Esophagus mucosa (tissue), 1 donor: ENCODE results near the gene CFAP157. TPM values are rescaled to one million over a fixed set of nuclear protein-coding genes. Genes with fewer than 3 reads are reported as not detected.
A peak's percentile ranks its signal among the peaks of the same experiment; 100 is the strongest.

ENCODE experiments used
- ATAC-seq: fragments of 200-7000 bp; cut with Tn5 transposase; one replicate; pipeline ENCODE4 v1.9.1; 2020
- total RNA-seq: library from RNA; stranded (reverse); gene quantifications from one replicate; pipeline ENCODE4 v1.2.4, GENCODE V29; 2023
- donor health status: DM: yes; HTN: yes; CAD: no.

The CFAP157 gene
- not detected for total RNA-seq

DNA sequence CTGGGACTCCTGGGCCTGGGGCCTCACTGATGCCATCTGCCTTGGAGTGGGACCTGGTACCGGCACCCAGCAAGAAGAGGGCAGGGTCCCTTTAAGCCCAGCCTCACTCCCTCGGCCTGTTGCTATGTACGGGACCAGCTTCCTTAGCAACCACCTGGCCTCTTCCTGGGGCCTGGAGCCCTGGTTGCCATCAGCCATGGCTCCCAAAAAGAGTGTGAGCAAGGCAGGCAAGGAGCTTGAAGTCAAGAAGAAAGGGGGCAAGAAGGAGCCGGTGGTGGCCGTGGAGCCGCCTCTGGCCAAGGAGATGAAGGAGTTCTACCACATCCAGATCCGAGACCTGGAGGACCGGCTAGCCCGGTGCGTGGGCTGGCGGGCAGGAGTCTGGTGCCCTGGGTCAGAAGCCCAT lies at the start of gene CFAP157:
CFAP157 (plus strand) TSS at position 153 of the 406 bp plus-strand sequence; CDS start at position 197, 44 bp downstream.
- ATAC-seq, result no peak

DNA sequence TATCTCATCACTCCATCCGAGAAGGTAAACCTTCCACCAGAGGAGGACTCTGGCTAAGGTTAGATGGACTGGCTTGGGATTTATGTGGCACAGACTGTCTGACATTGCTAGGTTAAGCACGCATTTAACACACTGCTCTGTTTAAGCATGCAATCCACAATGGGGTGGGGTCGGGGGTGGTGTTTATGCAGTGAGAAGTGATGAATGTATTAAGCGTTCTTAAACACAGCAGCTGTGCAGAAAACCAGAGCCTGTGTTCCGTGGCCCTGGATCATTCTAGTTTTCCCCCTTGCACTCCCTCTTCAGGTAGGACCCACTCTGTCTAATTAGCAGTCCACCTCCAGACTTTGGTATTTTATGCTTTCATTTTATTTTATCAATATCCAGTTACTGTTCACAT lies 48.4 kb upstream of the CFAP157 start:
- ATAC-seq, result no peak

DNA sequence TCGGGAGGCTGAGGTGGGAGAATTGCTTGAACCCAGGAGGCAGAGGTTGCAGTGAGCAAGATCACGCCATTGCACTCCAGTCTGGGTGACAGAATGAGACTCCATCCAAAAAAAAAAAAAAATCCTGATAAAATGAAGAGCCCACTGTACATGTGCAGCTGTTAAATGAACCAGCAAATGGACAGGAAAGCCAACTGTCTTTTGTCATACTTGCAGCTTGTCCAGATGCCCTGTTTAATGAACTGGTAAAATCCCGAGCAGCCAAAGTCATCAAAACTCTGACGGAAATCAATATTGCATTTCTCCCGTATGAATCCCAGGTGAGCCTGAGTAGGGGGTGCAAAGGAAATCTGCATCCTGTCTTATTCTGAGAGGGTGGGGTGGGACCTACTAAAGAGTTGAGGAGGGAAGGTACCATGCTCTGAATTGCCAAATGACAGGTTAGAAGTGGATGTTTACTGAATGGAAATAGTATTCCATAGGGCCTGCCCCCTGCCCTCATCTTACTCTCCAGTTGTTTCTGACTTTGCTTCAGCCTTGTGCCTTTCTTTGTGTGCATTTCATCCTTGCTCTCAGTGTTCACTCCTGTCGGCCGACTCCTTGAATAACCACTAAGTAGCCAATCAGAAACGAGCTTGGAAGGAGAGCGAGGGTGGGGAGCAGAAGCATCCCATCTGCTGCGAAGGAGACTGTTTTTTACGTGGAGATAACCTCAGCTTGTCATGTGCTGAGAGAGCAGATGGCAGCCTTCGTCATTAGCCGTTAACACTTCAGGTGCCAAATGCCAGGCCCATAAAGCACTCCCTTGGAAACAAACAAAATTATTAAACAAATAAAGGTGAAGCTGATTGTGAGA lies 45.7 kb upstream of the CFAP157 start:
- ATAC-seq, result no peak

DNA sequence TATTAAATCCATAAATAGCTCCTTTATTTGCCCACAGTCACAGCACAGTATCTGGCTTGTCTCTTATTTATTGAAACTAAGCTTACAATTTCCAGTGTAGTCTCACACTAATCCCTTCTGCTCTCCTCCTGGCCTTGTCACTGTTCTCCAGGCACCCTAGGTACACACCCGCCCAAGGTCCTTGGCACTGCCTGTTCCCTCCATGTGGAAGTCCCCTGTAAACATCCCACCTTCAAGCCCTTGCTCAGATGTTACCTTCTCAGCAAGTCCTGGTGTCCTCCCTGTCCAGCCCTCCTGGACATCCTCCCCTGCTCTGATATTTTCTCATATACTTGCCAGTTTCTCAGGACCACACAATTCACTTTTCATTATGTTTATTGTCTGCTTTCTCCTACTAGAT lies 44.2 kb upstream of the CFAP157 start:
- ATAC-seq, result no peak

DNA sequence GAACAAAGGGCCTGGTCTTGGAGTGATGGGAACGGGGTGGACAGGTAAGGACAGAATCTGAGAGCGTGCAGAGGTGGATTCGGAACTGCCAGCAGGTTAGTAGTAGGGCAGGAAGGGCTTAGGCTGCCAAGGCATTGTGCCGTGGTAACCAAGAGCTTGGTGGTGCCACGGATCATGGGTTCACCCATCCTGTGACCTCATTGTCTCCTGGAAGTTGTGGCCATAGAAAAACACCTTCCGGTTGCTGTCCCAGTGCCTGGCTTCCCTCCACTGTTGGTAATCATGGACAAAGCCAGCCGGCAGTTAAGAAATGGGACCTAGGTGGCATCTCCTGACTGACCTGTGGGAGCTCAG lies 42.5 kb upstream of the CFAP157 start:
- no peak for ATAC-seq

DNA sequence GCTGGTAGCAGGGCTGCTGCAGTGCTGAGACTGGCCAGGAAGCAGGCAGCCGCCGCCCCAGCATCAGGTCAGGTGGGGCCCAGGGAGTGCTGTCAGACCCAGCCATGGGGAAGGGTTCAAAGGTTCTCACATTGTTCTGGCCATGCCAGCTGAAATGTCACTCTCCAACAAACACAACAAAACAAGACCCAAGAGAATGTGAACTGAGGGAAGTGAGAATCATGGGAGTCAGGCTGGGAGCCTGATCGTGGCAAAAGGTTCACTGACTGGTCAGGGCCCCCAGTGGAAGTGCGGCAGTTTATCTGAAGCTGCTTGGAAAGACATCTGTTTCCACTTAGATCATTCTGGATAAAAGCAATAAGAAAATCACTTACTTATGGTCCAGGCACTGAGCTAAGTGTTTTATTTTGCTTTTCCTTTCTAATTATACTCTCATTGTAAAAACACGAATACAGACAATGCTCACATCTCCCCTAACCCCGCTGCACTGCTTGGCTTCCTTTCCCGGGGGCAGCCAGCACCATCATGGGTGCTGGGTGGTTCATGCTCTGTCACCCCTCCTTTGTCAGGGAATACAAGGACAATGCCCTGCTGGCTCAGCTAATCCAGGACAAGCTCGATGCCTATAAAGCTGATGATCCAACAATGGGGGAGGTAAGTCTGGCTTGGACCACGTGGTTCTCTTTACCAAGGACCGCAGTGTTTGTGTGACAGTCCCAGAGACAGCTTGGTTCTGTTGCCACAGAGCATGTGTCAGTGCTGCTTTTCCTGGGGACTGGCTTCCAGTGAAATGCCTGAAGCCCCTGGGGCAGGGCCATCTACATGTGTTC lies 41.9 kb upstream of the CFAP157 start:
- no peak for ATAC-seq

DNA sequence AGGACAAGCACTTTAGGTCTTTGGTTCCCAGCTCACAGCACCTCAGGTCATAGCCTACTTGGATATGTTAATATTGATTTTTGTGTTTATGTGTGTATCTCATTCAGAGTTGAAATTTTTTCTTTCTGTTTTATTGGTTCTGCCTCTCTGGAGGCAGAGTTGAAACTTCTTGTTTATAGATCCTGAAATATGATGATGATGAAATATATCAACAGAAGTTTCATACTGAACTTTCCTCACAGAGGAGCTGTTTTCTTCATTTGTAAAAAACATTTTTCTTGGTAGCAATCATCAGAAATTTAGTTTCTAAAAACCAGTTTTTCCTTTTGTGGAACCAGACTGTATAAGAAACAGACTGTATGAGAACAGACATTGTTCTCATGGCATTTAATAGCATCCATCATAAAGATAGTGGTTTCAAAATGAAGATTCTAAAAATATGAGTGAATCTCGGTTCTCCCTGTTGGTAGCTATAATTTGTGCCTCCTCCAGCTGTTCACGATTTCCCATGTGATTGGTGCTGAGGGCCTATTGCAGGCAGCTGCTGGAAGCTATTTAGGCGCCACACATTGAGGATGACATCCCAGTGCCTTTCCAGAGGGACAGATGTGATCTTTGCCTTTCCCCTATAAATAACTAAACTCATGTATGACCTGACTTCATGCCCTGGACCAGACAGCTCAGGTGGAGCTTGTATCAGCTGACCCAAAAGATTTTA lies 39.5 kb upstream of the CFAP157 start:
- no peak for ATAC-seq

DNA sequence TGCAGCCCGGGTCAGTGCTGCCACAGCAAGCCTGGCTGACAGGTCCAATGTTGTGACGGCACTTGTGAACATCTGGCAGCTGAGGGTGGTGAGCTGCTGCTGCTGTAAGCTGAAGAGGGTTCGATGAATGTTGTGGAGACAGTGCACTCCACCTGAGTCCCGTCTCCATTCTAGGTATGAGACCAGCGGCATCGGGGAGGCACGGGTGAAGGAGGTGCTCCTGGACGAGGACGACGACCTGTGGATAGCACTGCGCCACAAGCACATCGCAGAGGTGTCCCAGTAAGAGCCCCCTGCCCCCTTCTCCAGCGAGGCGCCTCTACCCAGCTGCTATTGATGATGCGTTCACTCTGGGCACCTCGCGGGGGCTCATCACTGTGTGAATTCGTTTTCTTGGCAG lies 38.9 kb upstream of the CFAP157 start:
- no peak for ATAC-seq

DNA sequence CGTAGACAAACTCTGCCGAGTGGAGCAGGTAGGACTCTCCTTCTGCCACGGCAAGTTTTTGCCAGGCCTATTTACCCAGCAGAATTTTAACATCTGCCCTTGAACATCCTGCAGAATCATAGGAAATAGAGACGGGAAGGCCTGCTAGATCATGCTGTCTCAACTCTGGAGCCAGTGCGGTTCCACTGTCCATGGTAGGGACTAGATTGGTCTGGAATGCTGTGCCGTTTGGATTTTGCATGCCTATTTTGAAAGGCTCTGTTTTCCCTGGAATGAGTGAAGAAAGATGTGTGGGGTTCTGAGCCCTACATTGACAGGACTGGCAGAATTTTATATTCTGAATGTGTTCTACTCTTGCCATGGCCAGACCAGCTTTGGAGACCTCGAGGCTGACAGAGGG lies 33.6 kb upstream of the CFAP157 start:
- ATAC-seq, result no peak

DNA sequence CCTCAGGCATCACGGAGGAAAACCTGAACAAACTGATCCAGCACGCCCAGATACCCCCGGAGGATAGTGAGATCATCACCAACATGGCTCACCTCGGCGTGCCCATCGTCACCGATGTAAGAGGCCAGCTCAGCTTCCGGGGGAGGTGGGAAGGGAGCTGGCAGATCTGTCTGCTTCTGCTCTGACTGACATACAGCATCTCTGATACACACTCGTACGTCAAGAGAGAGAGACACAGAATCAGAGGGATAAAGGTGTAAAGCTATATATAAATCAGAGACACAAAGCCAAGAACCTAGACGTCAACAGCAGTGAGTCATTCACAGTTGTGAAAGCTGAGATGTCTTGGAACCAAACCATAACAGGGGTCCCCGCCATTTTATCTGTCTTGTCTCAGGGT lies 30.1 kb upstream of the CFAP157 start:
- ATAC-seq, result peak; percentile 41

DNA sequence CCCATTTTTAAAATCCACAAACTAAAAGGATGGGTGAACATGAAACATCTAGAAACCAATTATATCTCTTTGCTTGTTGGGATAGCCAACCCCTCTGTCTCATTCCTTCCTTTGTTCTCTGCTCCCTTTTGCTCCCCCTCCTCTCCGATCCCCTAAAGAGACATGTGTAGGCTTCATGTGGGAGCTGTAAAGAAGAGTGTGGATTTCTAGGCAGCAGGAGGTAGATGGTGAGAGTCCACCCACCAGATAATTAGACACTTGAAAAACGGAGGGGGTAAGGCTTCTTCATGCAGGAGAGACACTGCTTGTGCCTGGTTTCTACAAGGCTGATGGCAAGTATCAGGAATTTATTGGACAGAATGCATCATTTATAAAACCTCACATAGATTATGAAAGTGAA lies 27.3 kb upstream of the CFAP157 start:
- ATAC-seq, result no peak

DNA sequence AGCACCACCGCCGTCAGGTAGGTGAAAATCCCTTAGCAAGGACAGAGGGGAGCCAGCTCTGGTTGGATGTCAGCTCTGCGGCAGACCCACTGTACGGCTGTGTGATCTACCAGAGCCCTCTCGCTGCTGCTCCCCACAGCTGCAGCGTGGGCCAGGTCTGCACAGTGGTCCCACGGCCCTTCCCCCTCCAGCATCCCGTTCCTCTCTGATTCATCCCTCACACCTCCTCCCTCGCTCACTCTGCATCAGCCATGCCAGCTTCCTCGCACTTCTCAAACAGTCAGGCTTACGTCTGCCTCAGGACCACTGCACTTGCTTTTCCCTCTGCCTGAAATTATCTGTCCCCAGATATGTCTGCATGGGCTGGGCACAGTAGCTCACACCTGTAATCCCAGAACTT lies 26.6 kb upstream of the CFAP157 start:
- no peak for ATAC-seq

DNA sequence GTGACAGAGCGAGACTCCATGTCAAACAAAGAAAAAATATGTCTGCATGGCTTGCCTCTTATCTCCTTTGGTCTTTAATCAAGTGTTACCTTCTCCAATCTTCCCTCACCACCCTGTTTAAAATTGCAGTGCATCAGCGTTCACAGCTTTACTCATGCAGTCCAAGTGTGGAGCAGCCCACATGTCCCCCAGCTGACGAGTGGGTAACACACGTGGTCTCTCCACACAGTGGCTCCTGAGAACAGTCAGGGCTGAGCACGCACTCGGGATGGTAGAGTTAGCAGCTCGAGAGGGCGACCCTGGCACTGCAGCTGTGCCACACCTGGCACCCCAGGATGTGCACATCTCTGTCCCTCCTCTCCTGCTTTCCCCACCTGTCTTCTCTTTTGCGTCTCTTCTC lies 25.9 kb upstream of the CFAP157 start:
- no peak for ATAC-seq

DNA sequence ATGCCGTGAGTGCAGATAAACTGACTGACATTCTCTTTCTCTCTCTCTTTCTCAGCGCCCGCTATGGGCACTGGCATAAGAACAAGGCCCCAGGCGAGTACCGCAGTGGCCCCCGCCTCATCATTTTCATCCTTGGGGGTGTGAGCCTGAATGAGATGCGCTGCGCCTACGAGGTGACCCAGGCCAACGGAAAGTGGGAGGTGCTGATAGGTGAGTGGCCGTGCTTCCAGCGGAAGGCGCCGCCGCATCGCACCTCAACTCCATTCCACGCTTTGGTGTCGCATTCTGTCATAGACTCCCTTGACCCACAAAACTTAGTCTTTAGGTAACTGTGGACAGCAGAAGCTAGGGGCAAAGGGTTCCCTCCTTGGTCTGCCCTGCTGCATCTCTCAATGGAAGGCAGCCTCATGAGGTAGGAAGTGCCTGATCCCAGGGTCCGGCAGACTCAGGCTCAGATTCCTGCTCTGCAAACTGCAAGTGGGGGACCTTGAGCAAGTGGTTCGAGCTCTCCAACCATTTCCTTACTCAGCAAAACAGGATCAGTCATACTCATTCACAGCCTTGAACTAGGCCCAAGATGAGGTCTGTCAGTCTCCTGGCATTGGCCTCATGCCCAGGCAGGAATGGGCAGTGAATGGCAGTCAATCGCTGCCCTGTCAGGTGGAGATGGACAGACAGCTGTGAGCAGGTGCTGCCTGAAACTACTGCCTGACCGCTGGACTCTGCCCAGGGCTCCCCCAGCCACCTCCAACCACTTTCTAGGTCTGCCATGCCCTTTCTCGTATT lies 24.2 kb upstream of the CFAP157 start:
- no peak for ATAC-seq

DNA sequence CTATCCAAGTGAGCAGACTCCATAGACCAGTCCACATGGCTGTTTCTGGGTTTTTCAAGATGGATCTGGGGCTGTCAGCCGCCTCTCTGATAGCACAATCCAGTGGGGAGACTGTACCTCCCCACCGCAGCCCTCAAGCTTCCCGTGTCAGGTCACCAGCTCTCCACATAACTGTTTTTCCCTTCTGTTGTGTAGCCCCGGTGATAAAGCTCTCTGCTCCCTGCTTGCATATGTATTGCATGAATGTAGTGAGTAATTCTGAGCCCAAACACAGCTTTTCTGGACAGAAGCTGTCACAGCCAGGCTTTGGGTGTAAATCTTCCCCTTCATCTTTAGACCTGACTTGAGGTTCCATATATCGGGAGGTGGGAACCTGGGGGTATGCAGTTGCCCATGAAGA lies 23.1 kb upstream of the CFAP157 start:
- ATAC-seq, result no peak

DNA sequence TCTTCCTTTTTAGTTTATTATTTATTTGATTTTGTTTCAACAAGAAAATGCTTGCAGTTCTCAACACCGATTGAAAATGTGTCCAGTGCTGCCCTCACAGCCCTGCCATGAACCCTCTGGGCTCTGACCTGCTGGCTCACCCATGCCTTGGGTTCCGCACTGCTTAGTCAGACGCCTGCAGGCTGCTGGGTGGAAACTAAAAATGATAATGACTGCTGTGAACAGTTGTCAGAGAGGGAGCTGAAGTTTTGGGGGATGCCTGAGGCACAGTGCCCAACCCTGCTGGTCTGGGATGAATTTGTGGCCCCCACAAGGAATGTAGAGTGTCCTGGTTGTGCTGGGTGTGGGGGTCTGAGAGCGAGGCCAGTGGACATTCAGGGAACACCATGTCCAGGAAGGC lies 22.2 kb upstream of the CFAP157 start:
- ATAC-seq, result no peak

DNA sequence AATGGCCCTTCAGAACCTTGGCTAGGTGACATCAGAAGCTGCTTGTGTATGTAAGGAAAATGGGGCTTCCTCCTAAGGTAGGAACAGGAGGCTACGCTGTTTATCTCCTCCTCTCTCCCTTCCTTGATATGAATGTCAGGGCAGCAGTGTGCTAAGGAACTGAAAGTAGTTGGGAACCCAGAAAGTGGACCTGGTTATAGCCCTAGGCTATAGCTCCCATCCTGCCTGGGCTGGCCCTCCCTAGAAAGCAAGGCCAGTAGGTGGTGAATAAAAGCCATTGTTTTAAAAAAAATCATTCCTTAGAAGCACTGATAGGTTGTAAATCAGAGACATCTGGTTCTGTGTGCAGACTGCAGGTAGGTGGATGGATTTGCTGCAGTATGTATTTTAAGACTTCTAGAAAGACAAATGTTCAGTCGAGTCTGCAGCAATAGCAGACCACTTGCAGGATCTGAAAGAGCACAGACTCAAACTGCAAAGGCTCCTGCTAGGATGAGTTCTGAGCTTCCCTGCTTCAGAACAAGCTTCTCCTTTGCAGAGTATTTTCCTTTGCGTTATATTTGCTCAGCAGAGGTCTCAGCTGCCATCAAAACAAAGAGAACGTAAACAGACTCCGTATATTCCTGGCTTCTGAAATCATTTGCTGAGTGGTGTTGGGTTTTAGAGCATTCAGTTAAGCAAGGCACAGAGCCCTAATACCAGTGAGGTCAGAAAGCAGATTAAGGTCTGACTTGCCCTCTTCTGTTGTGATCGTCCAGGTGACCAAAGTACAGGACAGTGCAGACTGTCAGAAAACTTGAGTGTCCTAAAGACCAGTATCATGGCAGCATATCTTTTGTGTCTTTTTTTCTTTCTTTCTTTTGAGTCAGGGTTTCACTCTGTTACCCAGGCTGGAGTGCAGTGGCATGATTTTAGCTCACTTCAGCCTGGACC lies 20.1 kb upstream of the CFAP157 start:
- ATAC-seq, result no peak

DNA sequence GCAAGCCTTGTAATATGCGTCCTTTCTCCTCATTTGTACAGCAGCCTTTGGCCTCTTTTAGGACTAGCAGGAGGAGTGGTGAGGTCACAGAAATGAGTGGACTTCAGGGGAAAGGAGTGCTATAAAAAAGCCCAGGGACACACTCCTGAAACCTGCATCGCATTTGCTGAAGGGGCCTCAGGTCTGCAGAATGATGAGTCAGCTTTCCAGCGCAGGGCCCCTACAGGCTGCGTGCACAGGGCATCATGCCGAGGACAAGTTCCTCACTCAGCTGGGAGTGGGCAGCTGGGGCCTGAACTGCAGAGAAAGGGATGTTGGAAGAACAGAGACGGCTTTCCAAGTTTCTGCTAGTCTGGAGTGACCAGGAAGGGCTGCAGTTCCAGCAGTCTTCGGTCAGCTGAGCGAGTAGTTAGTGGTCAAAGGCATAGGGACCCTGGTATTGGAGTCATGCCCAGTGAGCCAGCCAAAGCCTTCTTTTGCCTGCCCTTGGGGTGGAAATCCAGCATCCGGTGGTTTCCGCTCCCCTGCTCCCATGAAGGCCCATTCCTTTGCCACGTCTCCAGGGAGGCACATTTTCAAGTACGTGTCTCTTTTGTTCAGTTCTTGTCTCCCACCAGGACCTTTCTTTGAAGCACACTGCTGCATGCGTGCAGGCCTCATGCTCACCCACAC lies 17.3 kb upstream of the CFAP157 start:
- ATAC-seq, result no peak

DNA sequence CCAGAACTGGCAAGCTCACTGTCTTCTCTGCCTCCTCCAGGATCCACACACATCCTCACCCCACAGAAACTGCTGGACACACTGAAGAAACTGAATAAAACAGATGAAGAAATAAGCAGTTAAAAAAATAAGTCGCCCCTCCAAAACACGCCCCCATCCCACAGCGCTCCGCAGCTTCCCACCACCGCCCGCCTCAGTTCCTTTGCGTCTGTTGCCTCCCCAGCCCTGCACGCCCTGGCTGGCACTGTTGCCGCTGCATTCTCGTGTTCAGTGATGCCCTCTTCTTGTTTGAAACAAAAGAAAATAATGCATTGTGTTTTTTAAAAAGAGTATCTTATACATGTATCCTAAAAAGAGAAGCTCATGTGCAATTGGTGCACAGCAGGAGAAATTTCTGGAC lies 16.1 kb upstream of the CFAP157 start:
- ATAC-seq, result no peak

DNA sequence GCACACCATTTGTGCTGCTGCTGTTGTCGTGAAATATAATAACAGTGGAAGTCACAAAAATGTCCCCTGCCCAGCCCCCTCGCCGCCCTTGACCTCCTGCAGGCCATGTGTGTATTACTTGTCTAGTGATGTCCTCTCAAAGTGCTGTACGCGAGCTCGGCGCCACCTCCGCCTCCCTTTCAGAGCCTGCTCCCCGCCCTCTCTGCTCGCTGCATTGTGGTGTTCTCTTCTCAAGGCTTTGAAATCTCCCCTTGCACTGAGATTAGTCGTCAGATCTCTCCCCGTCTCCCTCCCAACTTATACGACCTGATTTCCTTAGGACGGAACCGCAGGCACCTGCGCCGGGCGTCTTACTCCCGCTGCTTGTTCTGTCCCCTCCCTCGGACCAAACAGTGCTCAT lies 14.7 kb upstream of the CFAP157 start:
- no peak for ATAC-seq

DNA sequence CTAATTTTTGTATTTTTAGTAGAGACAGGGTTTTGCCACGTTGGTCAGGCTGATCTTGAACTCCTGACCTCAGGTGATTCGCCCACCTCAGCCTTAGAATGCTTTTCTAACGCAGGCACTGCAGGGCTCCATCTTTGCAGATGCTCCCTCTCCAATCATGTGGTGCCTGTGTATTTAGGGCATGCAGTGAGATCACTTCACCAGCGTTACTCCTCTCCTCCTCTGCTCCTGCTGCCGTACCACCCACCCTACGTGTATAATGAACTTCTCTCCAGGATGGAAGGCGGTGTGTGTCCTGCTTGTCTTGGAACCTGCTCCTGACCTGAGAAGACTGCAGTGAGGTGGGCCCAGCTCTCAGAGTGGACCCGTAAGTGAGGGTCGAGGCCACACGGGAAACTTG lies 13.6 kb upstream of the CFAP157 start:
- no peak for ATAC-seq
